K562 (cell line): ENCODE measurements around the gene CELF6. TPM values are rescaled to one million over a fixed set of nuclear protein-coding genes. Genes with fewer than 3 reads are reported as not detected.

ENCODE experiments used
- ARHGAP35 ChIP-seq: fragments of 450-650 bp; IDR thresholded peaks from 2 replicates; pipeline ENCODE4 v1.6.1; 2018; ENCODE audit not compliant: partially characterized antibody
- CHD1 ChIP-seq: fragments of 200-600 bp; sonication (generic); IDR thresholded peaks from one replicate; pipeline ENCODE4 v1.6.1; 2012; ENCODE audit warnings: mild to moderate bottlenecking, moderate library complexity, low read length, inconsistent platforms
- DMBX1 ChIP-seq: fragments of 250-450 bp; sonication (Bioruptor Pico); IDR thresholded peaks from 2 replicates; pipeline ENCODE4 v1.8.0; 2022; ENCODE audit warnings: inconsistent platforms, mild to moderate bottlenecking, moderate library complexity, borderline replicate concordance
- EGR1 ChIP-seq: fragments of 450-650 bp; conservative IDR thresholded peaks from 2 replicates; pipeline ENCODE4 v1.6.1; 2017; ENCODE audit warnings: mild to moderate bottlenecking
- EP300 ChIP-seq: IDR thresholded peaks from 2 replicates; pipeline ENCODE4 v1.6.1; 2012; ENCODE audit warnings: low read length, improper control_type of control experiment
- NBN ChIP-seq: fragments of 450-650 bp; IDR thresholded peaks from 2 replicates; pipeline ENCODE4 v1.6.1; 2016; ENCODE audit warnings: low read depth, mild to moderate bottlenecking
- SMARCE1 ChIP-seq: fragments of 450-650 bp; IDR thresholded peaks from 2 replicates; pipeline ENCODE4 v1.7.1; 2016; ENCODE audit warnings: mild to moderate bottlenecking
- TAF9B ChIP-seq: fragments of 450-650 bp; IDR thresholded peaks from 2 replicates; pipeline ENCODE4 v1.6.1; 2018; ENCODE audit warnings: mild to moderate bottlenecking; ENCODE audit not compliant: partially characterized antibody
- polyA plus RNA-seq, 8 experiments: library from polyadenylated mRNA; depleted of rRNA in 4 of 8; stranded (reverse) in 5 of 8; unstranded in 3 of 8; fragments of >200 nt; fragmentation: Nextera tagmentation in 2 of 8; fragmentation: Illumina TruSeq in 1 of 8; extraction: Ambion mirVana in 2 of 8; extraction: Trizol in 1 of 8; gene quantifications; 2 replicates each; pipeline versions ENCODE4 v1.2.1 to v1.2.3, GENCODE V29; 2011 to 2014; ENCODE audit warnings: inconsistent platforms in 1 of 8, missing spikeins in 1 of 8
- total RNA-seq, 7 experiments: library from RNA; depleted of rRNA in 6 of 7; stranded (reverse); fragments of >200 nt in 6 of 7; fragmentation: Illumina TruSeq in 2 of 7; extraction: Trizol in 2 of 7; gene quantifications; 2 replicates each; pipeline versions ENCODE4 v1.2.1 to v1.2.3, GENCODE V29; 2011 to 2021; ENCODE audit warnings: low replicate concordance in 1 of 7
- TF ChIP-seq, protein P1 (sequence below), 2 experiments: fragments of 450-650 bp; formaldehyde crosslinking in 1 of 2; IDR thresholded peaks; 2 replicates each; pipeline versions ENCODE4 v1.4.0 to v1.6.1; 2014 to 2020; ENCODE audit warnings: mild to moderate bottlenecking in 2 of 2, borderline replicate concordance in 1 of 2, low read depth in 1 of 2
- TF ChIP-seq, protein P2 (sequence below): fragments of 250-450 bp; sonication (Bioruptor Pico); IDR thresholded peaks from 2 replicates; pipeline ENCODE4 v1.8.0; 2021; ENCODE audit warnings: mild to moderate bottlenecking, moderate library complexity
- TF ChIP-seq, protein P3 (sequence below): fragments of 250-450 bp; sonication (Bioruptor Pico); IDR thresholded peaks from 2 replicates; pipeline ENCODE4 v1.8.0; 2022; ENCODE audit warnings: inconsistent platforms
- TF ChIP-seq, protein P4 (sequence below): fragments of 250-450 bp; sonication (Bioruptor Pico); IDR thresholded peaks from 2 replicates; pipeline ENCODE4 v1.4.0; 2020; ENCODE audit warnings: mild to moderate bottlenecking

CELF6 gene
- total and polyA plus RNA-seq, 9 of the 15 experiments (the other 6 are each of a cell fraction or from before 2014, with no cell fraction given), result 0.01 to 0.11 TPM; not detected in 7

DNA sequence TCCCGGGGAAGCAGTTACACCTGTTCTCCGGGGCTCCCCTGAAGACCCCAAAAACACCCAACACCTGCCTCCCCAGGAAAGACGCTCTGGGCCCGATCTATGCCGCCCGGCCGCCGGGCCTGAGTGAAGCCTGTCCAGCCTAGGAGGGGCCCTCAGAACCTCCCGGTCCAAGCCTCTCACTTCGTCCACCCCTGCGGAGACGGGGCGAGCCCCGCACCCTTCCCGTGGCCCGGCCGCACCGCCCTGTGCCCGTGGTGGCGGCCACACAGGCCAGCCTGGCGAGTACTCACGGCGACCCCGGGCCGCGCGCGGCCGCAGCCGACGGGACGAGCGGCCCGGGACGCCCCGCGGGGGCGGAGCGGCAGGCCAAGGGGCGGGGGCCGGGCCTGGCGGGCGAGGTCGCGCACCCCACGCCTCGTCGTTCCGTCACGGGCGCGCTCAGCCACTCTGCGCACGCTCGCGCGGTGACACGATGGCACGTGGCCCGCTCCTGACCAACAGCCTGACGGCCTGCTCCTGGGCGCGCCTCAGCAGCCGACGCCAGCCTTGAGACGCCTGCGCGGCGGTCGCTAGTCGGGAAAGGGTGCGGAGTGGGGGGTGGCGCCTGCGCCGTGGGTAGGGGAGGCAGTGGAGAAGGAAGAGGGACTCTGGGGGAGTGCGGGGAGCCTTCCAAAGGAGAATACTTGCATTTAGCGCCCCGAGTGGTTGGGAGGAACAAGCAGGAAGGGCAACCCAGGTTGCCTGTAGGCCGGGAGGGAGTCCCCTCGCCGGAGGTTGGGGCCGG, 47.6 kb downstream of the CELF6 start, which contains the start of gene PARP6 (continued):
- TF ChIP-seq, protein P1, sequence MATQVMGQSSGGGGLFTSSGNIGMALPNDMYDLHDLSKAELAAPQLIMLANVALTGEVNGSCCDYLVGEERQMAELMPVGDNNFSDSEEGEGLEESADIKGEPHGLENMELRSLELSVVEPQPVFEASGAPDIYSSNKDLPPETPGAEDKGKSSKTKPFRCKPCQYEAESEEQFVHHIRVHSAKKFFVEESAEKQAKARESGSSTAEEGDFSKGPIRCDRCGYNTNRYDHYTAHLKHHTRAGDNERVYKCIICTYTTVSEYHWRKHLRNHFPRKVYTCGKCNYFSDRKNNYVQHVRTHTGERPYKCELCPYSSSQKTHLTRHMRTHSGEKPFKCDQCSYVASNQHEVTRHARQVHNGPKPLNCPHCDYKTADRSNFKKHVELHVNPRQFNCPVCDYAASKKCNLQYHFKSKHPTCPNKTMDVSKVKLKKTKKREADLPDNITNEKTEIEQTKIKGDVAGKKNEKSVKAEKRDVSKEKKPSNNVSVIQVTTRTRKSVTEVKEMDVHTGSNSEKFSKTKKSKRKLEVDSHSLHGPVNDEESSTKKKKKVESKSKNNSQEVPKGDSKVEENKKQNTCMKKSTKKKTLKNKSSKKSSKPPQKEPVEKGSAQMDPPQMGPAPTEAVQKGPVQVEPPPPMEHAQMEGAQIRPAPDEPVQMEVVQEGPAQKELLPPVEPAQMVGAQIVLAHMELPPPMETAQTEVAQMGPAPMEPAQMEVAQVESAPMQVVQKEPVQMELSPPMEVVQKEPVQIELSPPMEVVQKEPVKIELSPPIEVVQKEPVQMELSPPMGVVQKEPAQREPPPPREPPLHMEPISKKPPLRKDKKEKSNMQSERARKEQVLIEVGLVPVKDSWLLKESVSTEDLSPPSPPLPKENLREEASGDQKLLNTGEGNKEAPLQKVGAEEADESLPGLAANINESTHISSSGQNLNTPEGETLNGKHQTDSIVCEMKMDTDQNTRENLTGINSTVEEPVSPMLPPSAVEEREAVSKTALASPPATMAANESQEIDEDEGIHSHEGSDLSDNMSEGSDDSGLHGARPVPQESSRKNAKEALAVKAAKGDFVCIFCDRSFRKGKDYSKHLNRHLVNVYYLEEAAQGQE (IDR thresholded peaks at IDR 0.05; ENCODE audit: borderline replicate concordance), result peak; percentile 82
- TF ChIP-seq, protein P1 (CRISPR knock-in tag; IDR thresholded peaks at IDR 0.05; ENCODE audit: low read depth), result 0 out of 2 replicates have a peak, but pooled peaks have one; percentile 49
- TF ChIP-seq, protein P2, sequence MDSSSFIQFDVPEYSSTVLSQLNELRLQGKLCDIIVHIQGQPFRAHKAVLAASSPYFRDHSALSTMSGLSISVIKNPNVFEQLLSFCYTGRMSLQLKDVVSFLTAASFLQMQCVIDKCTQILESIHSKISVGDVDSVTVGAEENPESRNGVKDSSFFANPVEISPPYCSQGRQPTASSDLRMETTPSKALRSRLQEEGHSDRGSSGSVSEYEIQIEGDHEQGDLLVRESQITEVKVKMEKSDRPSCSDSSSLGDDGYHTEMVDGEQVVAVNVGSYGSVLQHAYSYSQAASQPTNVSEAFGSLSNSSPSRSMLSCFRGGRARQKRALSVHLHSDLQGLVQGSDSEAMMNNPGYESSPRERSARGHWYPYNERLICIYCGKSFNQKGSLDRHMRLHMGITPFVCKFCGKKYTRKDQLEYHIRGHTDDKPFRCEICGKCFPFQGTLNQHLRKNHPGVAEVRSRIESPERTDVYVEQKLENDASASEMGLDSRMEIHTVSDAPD (CRISPR knock-in tag), result no peak
- TF ChIP-seq, protein P3, sequence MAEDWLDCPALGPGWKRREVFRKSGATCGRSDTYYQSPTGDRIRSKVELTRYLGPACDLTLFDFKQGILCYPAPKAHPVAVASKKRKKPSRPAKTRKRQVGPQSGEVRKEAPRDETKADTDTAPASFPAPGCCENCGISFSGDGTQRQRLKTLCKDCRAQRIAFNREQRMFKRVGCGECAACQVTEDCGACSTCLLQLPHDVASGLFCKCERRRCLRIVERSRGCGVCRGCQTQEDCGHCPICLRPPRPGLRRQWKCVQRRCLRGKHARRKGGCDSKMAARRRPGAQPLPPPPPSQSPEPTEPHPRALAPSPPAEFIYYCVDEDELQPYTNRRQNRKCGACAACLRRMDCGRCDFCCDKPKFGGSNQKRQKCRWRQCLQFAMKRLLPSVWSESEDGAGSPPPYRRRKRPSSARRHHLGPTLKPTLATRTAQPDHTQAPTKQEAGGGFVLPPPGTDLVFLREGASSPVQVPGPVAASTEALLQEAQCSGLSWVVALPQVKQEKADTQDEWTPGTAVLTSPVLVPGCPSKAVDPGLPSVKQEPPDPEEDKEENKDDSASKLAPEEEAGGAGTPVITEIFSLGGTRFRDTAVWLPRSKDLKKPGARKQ, result no peak
- TF ChIP-seq ARHGAP35 (no peak), EGR1 (peak; percentile 68), CHD1 (peak; percentile 88), TAF9B (no peak), EP300 (peak; percentile 31; the same call in 1 of the 2 replicates), NBN (peak; percentile 71; the same call in 1 of the 2 replicates), SMARCE1 (0 out of 2 replicates have a peak, but pooled peaks have one; percentile 22), DMBX1 (CRISPR knock-in tag) (peak; percentile 47; the same call in 1 of the 2 replicates)
- TF ChIP-seq, protein P4, sequence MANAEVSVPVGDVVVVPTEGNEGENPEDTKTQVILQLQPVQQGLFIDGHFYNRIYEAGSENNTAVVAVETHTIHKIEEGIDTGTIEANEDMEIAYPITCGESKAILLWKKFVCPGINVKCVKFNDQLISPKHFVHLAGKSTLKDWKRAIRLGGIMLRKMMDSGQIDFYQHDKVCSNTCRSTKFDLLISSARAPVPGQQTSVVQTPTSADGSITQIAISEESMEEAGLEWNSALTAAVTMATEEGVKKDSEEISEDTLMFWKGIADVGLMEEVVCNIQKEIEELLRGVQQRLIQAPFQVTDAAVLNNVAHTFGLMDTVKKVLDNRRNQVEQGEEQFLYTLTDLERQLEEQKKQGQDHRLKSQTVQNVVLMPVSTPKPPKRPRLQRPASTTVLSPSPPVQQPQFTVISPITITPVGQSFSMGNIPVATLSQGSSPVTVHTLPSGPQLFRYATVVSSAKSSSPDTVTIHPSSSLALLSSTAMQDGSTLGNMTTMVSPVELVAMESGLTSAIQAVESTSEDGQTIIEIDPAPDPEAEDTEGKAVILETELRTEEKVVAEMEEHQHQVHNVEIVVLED (CRISPR knock-in tag), result peak; percentile 88
